Tibial artery (tissue), 4 donors: ENCODE data around the gene GPR176.
A peak's percentile ranks its signal among the peaks of the same experiment; 100 is the strongest.

Source experiments
- DNase-seq, 2 donors: peaks; one replicate each; pipeline ENCODE4 v3.0.0-alpha.2; 2019
- H3K27ac ChIP-seq, 2 donors: fragments of 200-600 bp; sonication (generic) in 1 of 2; 1 replicate in 1 of 2; 2 replicates in 1 of 2; pipeline ENCODE4 v1.5.1; 2018 to 2019; ENCODE audit warnings: mild to moderate bottlenecking in 1 of 2
- H3K27me3 ChIP-seq, 2 donors: fragments of 200-600 bp; sonication (generic) in 1 of 2; one replicate each; pipeline versions ENCODE4 v1.5.1 to v1.6.0; 2016 to 2019
- H3K36me3 ChIP-seq, 3 donors: fragments of 200-600 bp; sonication (generic) in 2 of 3; one replicate each; pipeline ENCODE4 v1.5.1; 2016 to 2019; ENCODE audit warnings: mild to moderate bottlenecking in 2 of 3
- H3K4me1 ChIP-seq, 4 donors: fragments of 200-600 bp; sonication (generic) in 2 of 4; 1 replicate in 3 of 4; 2 replicates in 1 of 4; pipeline ENCODE4 v1.5.1; 2016 to 2019
- H3K4me3 ChIP-seq, 2 donors: fragments of 200-600 bp; sonication (generic) in 1 of 2; 1 replicate in 1 of 2; 2 replicates in 1 of 2; pipeline ENCODE4 v1.5.1; 2018 to 2019; ENCODE audit warnings: mild to moderate bottlenecking in 2 of 2
- H3K9me3 ChIP-seq, 3 donors: fragments of 200-600 bp; sonication (generic) in 1 of 3; one replicate each; pipeline ENCODE4 v1.5.1; 2016 to 2019
- intact Hi-C: fragments of 100-400 bp; cut with DNase I; formaldehyde crosslinking; loops from one replicate; pipeline ENCODE4 v1.15.0; 2023; ENCODE audit warnings: low total_unique reads
- TF ChIP-seq, protein P1 (sequence below), 2 experiments: fragments of 200-600 bp in 1 of 2; fragments of 450-650 bp in 1 of 2; IDR thresholded peaks; one replicate each; pipeline ENCODE4 v1.5.1; 2017 to 2019; ENCODE audit warnings: antibody characterized with exemption in 2 of 2, mild to moderate bottlenecking in 1 of 2, moderate library complexity in 1 of 2

GPR176 gene

DNA sequence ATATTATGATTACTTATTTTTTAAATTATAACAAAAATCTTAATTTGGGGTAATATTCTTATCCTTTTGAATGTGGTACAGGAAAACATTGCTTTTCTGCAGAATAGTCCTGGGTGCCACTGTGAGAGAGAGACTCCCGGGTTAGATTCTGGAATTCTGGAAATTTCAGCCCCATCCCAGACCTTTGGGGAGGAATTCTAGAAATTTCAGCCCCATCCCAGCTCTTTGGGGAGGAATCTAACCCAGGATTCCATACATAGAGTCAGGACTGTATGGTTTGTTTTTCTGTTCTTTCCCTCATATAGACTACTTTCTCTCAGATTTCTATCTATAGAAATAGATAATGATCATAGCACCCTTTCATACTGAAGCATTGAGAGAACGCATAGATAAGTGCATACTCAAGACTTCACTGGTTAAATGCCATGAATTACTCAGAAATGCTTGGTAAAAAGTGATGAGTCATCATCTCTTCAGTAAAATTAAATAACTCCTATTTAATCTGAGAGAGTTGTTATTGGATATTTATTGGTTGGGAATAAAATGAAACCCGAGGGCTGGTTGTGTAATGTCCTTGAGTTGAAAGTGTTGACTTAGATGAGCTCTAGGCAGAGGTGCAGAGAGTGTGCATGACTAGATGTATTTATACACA lies 22.2 kb upstream of the GPR176 start:
- no peak overlapping the region for H3K27ac ChIP-seq
- TF ChIP-seq, protein P1, sequence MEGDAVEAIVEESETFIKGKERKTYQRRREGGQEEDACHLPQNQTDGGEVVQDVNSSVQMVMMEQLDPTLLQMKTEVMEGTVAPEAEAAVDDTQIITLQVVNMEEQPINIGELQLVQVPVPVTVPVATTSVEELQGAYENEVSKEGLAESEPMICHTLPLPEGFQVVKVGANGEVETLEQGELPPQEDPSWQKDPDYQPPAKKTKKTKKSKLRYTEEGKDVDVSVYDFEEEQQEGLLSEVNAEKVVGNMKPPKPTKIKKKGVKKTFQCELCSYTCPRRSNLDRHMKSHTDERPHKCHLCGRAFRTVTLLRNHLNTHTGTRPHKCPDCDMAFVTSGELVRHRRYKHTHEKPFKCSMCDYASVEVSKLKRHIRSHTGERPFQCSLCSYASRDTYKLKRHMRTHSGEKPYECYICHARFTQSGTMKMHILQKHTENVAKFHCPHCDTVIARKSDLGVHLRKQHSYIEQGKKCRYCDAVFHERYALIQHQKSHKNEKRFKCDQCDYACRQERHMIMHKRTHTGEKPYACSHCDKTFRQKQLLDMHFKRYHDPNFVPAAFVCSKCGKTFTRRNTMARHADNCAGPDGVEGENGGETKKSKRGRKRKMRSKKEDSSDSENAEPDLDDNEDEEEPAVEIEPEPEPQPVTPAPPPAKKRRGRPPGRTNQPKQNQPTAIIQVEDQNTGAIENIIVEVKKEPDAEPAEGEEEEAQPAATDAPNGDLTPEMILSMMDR (IDR thresholded peaks at IDR 0.05): no peak
- no peaks in the 10 kb centered on the region for H3K9me3 ChIP-seq
- peaks cover 45 to 69% (median 52%) of the 10 kb centered on the region in 3 donors for H3K36me3 ChIP-seq
- peaks cover 0 to 29% (median 2%) of the 10 kb centered on the region in 4 donors for H3K4me1 ChIP-seq
- intact Hi-C loops: no loop called here
- H3K4me3 ChIP-seq: no peak overlapping the region
- H3K27me3 ChIP-seq: no peaks in the 10 kb centered on the region
- DNase-seq: no peak

GRCh38 chr15:39939487-39940452 lies 19.7 kb upstream of the GPR176 start:
- TF ChIP-seq, protein P1 (IDR thresholded peaks at IDR 0.05): no peak
- H3K4me3 ChIP-seq: no peak overlapping the region
- H3K9me3 ChIP-seq: no peaks in the 10 kb centered on the region
- intact Hi-C loops: no loop called here
- H3K4me1 ChIP-seq: peaks cover 0 to 52% (median 8%) of the 10 kb centered on the region in 4 donors
- no peaks in the 10 kb centered on the region for H3K27me3 ChIP-seq
- H3K27ac ChIP-seq: peak overlapping the region in 1 of 2 donors; percentile 25
- H3K36me3 ChIP-seq: peaks cover 21 to 45% (median 29%) of the 10 kb centered on the region in 3 donors
- DNase-seq: no peak

DNA sequence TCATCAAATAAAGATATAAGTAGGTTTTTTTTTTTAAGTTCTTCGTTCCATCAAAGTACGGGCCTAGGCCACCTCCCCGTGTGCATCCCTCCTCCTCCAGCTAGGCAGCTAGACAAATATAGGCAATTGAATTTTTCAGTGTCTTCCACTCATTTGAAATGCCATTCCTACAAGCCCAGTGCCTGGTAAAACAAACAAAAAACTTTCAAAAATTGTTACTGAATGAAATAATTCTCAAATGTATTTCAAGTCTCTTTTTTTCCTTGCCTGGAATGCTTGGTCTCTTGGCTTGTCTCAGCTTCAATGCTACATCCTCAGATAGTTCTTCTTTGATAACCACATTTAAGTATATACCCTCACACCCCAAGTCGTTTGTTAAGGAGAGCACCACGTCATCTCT lies 17.6 kb upstream of the GPR176 start:
- peaks cover 3 to 25% (median 16%) of the 10 kb centered on the region in 3 donors for H3K36me3 ChIP-seq

GRCh38 chr15:39936681-39937080 lies 16.6 kb upstream of the GPR176 start:
- Histone ChIP-seq H3K4me3 (no peak overlapping the region), H3K27me3 (no peaks in the 10 kb centered on the region), H3K9me3 (no peaks in the 10 kb centered on the region), H3K4me1 (peaks cover 0 to 53% (median 9%) of the 10 kb centered on the region in 4 donors), H3K36me3 (peaks cover 0 to 20% (median 16%) of the 10 kb centered on the region in 3 donors), H3K27ac (no peak overlapping the region)
- intact Hi-C loops: no loop called here
- TF ChIP-seq, protein P1 (IDR thresholded peaks at IDR 0.05): no peak
- DNase-seq: no peak

More for the DNA sequence above, 17.6 kb upstream of the GPR176 start:
- no peak overlapping the region for H3K27ac ChIP-seq
- no peak overlapping the region for H3K4me3 ChIP-seq
- intact Hi-C loops: no loop called here
- no peaks in the 10 kb centered on the region for H3K27me3 ChIP-seq
- H3K4me1 ChIP-seq: peaks cover 0 to 53% (median 9%) of the 10 kb centered on the region in 4 donors
- TF ChIP-seq, protein P1 (IDR thresholded peaks at IDR 0.05): no peak
- no peaks in the 10 kb centered on the region for H3K9me3 ChIP-seq
- no peak for DNase-seq

GRCh38 chr15:39936187-39936586 lies 16.1 kb upstream of the GPR176 start:
- H3K27ac ChIP-seq: no peak overlapping the region
- no peaks in the 10 kb centered on the region for H3K27me3 ChIP-seq
- H3K9me3 ChIP-seq: no peaks in the 10 kb centered on the region
- peaks cover 0 to 15% (median 12%) of the 10 kb centered on the region in 3 donors for H3K36me3 ChIP-seq
- TF ChIP-seq, protein P1 (IDR thresholded peaks at IDR 0.05): no peak
- intact Hi-C loops: no loop called here
- no peak for DNase-seq
- no peak overlapping the region for H3K4me3 ChIP-seq
- H3K4me1 ChIP-seq: peaks cover 0 to 53% (median 9%) of the 10 kb centered on the region in 4 donors
